Smooth muscle cell (in vitro differentiated cells): ENCODE data around the gene INPP5B. TPM values are rescaled to one million over a fixed set of nuclear protein-coding genes. Genes with fewer than 3 reads are reported as not detected.
A peak's percentile ranks its signal among the peaks of the same experiment; 100 is the strongest.
"Not testable (repeated sequence)": the region's sequence is repeated elsewhere in the genome, so short reads cannot be mapped to it uniquely, and the experiment has no call there.

ENCODE experiments used
- DNase-seq: peaks from one replicate; lab custom pipeline; 2025; ENCODE audit not compliant: unreplicated experiment; lab: John Stamatoyannopoulos, UW
- H2AFZ ChIP-seq: fragments of 200-600 bp; sonication (generic); 2 replicates; pipeline ENCODE4 v1.6.0; 2016; ENCODE audit warnings: antibody characterized with exemption, low read depth, mild to moderate bottlenecking
- H3F3A ChIP-seq: fragments of 200-600 bp; sonication (generic); 2 replicates; pipeline ENCODE4 v1.6.0; 2017; ENCODE audit warnings: antibody characterized with exemption, low read depth
- H3K27ac ChIP-seq: fragments of 200-600 bp; sonication (generic); 2 replicates; pipeline ENCODE4 v1.5.1; 2016; ENCODE audit warnings: low read depth, mild to moderate bottlenecking
- H3K27me3 ChIP-seq: fragments of 200-600 bp; sonication (generic); 2 replicates; pipeline ENCODE4 v1.6.1; 2016; ENCODE audit warnings: low read depth, mild to moderate bottlenecking
- H3K36me3 ChIP-seq: fragments of 200-600 bp; sonication (generic); 2 replicates; pipeline ENCODE4 v1.5.1; 2016; ENCODE audit warnings: low read depth
- H3K4me1 ChIP-seq: fragments of 200-600 bp; sonication (generic); 2 replicates; pipeline ENCODE4 v1.5.1; 2016; ENCODE audit warnings: low read depth
- H3K4me2 ChIP-seq: fragments of 200-600 bp; sonication (generic); 2 replicates; pipeline ENCODE4 v1.6.0; 2016; ENCODE audit warnings: mild to moderate bottlenecking
- H3K4me3 ChIP-seq: fragments of 200-600 bp; sonication (generic); 2 replicates; pipeline ENCODE4 v1.5.1; 2016; ENCODE audit warnings: mild to moderate bottlenecking
- H3K79me2 ChIP-seq: fragments of 200-600 bp; sonication (generic); 2 replicates; pipeline ENCODE4 v1.6.0; 2016; ENCODE audit warnings: low read depth, mild to moderate bottlenecking
- H3K9ac ChIP-seq: fragments of 200-600 bp; sonication (generic); 2 replicates; pipeline ENCODE4 v1.6.0; 2016; ENCODE audit warnings: low read depth
- H3K9me3 ChIP-seq: fragments of 200-600 bp; sonication (generic); replicated peaks from 2 replicates; pipeline ENCODE4 v1.5.1; 2016; ENCODE audit warnings: low read depth
- H4K20me1 ChIP-seq: fragments of 200-600 bp; sonication (generic); 2 replicates; pipeline ENCODE4 v1.6.0; 2016; ENCODE audit warnings: low read depth
- CTCF ChIP-seq: fragments of 200-600 bp; sonication (generic); IDR thresholded peaks from 2 replicates; pipeline ENCODE4 v1.5.1; 2017; ENCODE audit warnings: borderline replicate concordance, mild to moderate bottlenecking, antibody characterized with exemption; ENCODE audit not compliant: insufficient read depth, poor library complexity, severe bottlenecking
- WGBS: methylation state at CpG from one replicate; pipeline ENCODE4 v1.1.7; 2016; ENCODE audit warnings: low lambda C conversion rate; 5-methylcytosine and 5-hydroxymethylcytosine counted together
- polyA plus RNA-seq: library from polyadenylated mRNA; unstranded; fragments of >200 nt; fragmentation: Nextera tagmentation; extraction: Ambion mirVana; gene quantifications from 2 replicates; pipeline ENCODE4 v1.2.1, GENCODE V29; 2016
- total RNA-seq: library from RNA; depleted of rRNA; stranded (reverse); fragments of >200 nt; gene quantifications from 2 replicates; pipeline ENCODE4 v1.2.3, GENCODE V29; 2014

Gene INPP5B
- total and polyA plus RNA-seq, 2 experiments from 2014 or later: 6.7 to 11.0 TPM

GRCh38 chr1:37944086-37944763 is 2.6 kb downstream of the INPP5B start:
- H3K27me3 ChIP-seq: no peaks in the 10 kb centered on the region
- H3K79me2 ChIP-seq: no peaks in the 10 kb centered on the region
- DNase-seq: no peak
- H3K9ac ChIP-seq: no peak overlapping the region
- no peak overlapping the region for H3K27ac ChIP-seq
- no peak overlapping the region for H3K4me3 ChIP-seq
- no peak overlapping the region for H3K4me2 ChIP-seq
- TF ChIP-seq CTCF: no peak
- no peaks in the 10 kb centered on the region for H4K20me1 ChIP-seq
- no peak overlapping the region for H2AFZ ChIP-seq
- peaks cover 2% of the 10 kb centered on the region for H3F3A ChIP-seq
- 77% methylated on average over 4 of the region's 4 CpGs for WGBS
- H3K9me3 ChIP-seq: no peaks in the 10 kb centered on the region
- no peaks in the 10 kb centered on the region for H3K36me3 ChIP-seq
- H3K4me1 ChIP-seq: peaks cover 3% of the 10 kb centered on the region

- no peaks in the 10 kb centered on the region for H3K79me2 ChIP-seq
- H3F3A ChIP-seq: no peaks in the 10 kb centered on the region
- no peaks in the 10 kb centered on the region for H3K27me3 ChIP-seq
- no peak overlapping the region for H3K9ac ChIP-seq
- H3K9me3 ChIP-seq: no peaks in the 10 kb centered on the region
- no peaks in the 10 kb centered on the region for H3K4me1 ChIP-seq
- H3K36me3 ChIP-seq: no peaks in the 10 kb centered on the region
- no peak for TF ChIP-seq CTCF
- no peak for DNase-seq
- no peak overlapping the region for H2AFZ ChIP-seq
- H3K4me2 ChIP-seq: no peak overlapping the region
- H3K27ac ChIP-seq: no peak overlapping the region
- 93% methylated on average over 5 of the region's 5 CpGs for WGBS
- no peaks in the 10 kb centered on the region for H4K20me1 ChIP-seq
- H3K4me3 ChIP-seq: no peak overlapping the region
Measured at GRCh38 chr1:37940299-37940947, 6.4 kb downstream of the INPP5B start.

- WGBS: 93% methylated on average over 14 of the region's 14 CpGs
- H3K27me3 ChIP-seq, DNase-seq, H3K9me3 ChIP-seq, H3K79me2 ChIP-seq, H3K4me2 ChIP-seq, H2AFZ ChIP-seq, H3K4me1 ChIP-seq, H3K36me3 ChIP-seq, H3K4me3 ChIP-seq, H3K27ac ChIP-seq, H4K20me1 ChIP-seq, H3K9ac ChIP-seq: not testable (repeated sequence)
- peaks cover 11% of the 10 kb centered on the region for H3F3A ChIP-seq
Measured at GRCh38 chr1:37936760-37937159, 10.1 kb downstream of the INPP5B start.

- Histone ChIP-seq H3K9me3 (no peaks in the 10 kb centered on the region), H3K9ac (no peak overlapping the region), H3K27ac (peak overlapping the region; percentile 72), H3F3A (peaks cover 11% of the 10 kb centered on the region), H3K79me2 (peaks cover 18% of the 10 kb centered on the region), H3K36me3 (no peaks in the 10 kb centered on the region), H3K4me2 (peak overlapping the region; percentile 83), H2AFZ (no peak overlapping the region), H3K4me3 (no peak overlapping the region), H3K4me1 (peaks cover 5% of the 10 kb centered on the region), H3K27me3 (no peaks in the 10 kb centered on the region), H4K20me1 (peaks cover 18% of the 10 kb centered on the region)
- no peak for TF ChIP-seq CTCF
- WGBS: 62% methylated on average over 4 of the region's 4 CpGs
- DNase-seq: no peak
Measured at GRCh38 chr1:37932759-37933158, 14.1 kb downstream of the INPP5B start.
